ENCODE data around the gene MBNL1. TPM values are rescaled to one million over a fixed set of nuclear protein-coding genes. Genes with fewer than 3 reads are reported as not detected.

MBNL1 gene
- total RNA-seq, 1 donor from 2014 or later, result 172 TPM

DNA sequence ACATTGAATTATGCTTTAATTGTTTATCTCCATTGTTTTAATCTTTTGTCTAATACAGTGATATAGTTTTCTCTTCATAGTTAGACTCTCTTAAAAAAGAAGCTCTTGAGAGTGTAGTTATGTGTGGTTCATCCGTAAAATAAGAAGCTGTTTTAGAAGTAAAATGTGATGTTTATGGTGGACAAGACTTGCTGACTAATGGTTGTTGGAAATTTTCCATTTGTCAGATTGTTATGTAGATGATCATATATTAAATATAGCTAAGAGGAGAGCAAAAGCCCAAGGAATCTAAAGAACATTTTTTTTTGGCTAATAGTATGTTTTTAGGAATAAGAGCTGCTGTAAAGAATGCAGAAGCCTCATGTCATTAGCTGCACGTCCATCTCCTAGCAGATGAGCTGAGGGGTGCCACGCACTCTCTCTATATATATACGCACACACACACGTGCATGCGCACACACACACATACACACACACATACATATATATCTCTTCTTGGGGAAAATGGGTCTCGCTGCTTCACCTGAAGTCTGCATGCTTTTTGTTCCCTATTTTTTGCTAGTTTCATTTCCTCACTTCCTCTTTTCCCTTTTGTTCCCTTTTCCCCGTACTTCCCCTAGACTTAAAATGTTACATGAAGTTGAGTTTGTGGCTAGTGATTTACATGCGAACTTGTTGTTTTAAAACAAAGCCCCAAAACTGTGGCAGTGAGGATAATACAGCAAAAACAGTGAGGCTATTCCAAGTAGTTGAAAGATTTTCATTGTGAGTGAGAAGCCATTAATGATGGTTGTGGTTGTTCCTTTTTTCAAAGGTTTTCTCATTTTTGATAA is 107.8 kb downstream of the MBNL1 start:
- DNase-seq, result no peak
- Histone ChIP-seq H3K27me3 (ENCODE audit: low read depth) (no peaks in the 10 kb centered on the region), H3K9me3 (replicated peaks) (no peaks in the 10 kb centered on the region), H3K36me3 (no peaks in the 10 kb centered on the region), H3K27ac (replicated peaks) (peak overlapping the region; percentile 62), H3K4me3 (no peak overlapping the region), H3K4me1 (peaks cover 89% of the 10 kb centered on the region)
- intact Hi-C loops (cut with micrococcal nuclease), result no loop called here
- TF ChIP-seq, protein P1, sequence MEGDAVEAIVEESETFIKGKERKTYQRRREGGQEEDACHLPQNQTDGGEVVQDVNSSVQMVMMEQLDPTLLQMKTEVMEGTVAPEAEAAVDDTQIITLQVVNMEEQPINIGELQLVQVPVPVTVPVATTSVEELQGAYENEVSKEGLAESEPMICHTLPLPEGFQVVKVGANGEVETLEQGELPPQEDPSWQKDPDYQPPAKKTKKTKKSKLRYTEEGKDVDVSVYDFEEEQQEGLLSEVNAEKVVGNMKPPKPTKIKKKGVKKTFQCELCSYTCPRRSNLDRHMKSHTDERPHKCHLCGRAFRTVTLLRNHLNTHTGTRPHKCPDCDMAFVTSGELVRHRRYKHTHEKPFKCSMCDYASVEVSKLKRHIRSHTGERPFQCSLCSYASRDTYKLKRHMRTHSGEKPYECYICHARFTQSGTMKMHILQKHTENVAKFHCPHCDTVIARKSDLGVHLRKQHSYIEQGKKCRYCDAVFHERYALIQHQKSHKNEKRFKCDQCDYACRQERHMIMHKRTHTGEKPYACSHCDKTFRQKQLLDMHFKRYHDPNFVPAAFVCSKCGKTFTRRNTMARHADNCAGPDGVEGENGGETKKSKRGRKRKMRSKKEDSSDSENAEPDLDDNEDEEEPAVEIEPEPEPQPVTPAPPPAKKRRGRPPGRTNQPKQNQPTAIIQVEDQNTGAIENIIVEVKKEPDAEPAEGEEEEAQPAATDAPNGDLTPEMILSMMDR (IDR thresholded peaks at IDR 0.05; ENCODE audit: borderline replicate concordance), result no peak

DNA sequence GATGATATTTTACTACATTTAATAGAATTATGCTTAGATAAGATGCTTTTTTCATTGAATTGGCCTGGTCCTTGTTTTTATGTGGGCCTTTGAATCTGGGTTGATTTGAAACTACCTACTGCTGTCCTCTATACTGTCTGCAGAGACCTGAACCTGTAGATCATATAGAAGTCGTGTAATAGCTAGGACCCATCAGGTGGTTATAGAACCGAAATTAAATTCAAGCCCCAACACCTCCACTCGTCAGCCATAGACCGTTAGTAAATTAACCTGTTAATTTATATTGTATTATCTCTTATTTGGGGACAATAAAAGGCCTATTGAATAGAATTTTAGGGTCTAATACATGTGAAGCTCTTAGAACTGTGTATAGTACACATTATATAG is 108.4 kb downstream of the MBNL1 start:
- Histone ChIP-seq H3K27ac (replicated peaks) (peak overlapping the region; percentile 62), H3K4me3 (no peak overlapping the region), H3K9me3 (replicated peaks) (no peaks in the 10 kb centered on the region), H3K4me1 (peaks cover 95% of the 10 kb centered on the region), H3K36me3 (no peaks in the 10 kb centered on the region), H3K27me3 (ENCODE audit: low read depth) (no peaks in the 10 kb centered on the region)
- no peak for DNase-seq
- intact Hi-C loops (cut with micrococcal nuclease), result no loop called here
- TF ChIP-seq, protein P1 (IDR thresholded peaks at IDR 0.05; ENCODE audit: borderline replicate concordance), result no peak

DNA sequence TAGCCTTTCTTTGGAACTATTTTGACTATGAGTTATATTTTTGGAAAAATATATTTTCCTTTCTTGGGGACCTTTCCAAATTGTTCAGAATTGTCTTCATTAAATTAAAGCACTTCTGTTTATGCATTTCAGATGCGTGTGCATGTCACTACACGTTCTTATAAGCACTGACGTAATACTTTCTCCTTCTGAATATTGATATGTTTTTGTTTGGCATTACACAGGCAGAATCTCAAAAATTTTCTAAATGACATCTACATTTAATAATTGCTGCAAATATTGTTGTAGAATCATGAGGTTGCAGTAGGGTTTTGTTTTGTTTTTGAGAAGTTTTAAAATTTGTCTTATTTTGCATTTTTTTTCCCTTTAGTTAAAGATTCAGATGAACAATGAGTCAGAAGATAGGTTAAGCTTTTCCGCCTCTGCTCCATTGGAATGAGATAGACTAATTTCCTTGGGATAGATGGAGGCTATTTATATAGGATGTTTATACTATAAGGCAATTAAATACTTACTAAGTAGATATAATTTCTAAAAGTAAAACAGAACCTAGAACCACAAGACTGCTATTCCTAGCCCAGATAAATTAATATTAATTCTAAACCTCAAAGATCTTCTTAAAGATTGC is 110.8 kb downstream of the MBNL1 start:
- TF ChIP-seq, protein P1 (IDR thresholded peaks at IDR 0.05; ENCODE audit: borderline replicate concordance), result no peak

DNA sequence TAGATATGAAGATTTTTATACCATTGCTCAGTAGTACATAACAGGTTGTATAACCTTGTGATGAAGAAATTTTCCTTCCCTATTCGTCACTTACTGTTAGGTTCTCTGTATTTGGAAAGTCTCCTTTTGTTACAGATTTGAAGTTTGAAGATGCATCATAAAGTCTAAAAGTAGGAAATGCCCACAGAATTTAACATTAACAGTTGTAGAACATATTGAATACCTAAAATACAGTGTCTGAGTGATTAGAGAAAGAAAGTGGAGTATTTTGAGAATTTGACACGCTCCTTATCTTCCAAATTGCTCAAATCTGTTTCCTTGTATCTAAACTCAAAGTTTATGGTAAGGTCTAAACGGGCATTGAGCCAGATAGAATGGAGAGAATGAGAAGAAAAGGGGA is 111.3 kb downstream of the MBNL1 start:
- TF ChIP-seq, protein P1 (IDR thresholded peaks at IDR 0.05; ENCODE audit: borderline replicate concordance), result no peak
- H3K4me1 ChIP-seq, result peaks cover 96% of the 10 kb centered on the region
- no peak overlapping the region for H3K4me3 ChIP-seq
- intact Hi-C loops (cut with micrococcal nuclease), result loop anchor here (10.0 kb wide), 1 partner anchor 105 kb away; no protein-coding TSS in a partner anchor
- H3K27ac ChIP-seq (replicated peaks), result peak overlapping the region; percentile 77
- no peaks in the 10 kb centered on the region for H3K27me3 ChIP-seq (ENCODE audit: low read depth)
- H3K36me3 ChIP-seq, result no peaks in the 10 kb centered on the region
- no peak for DNase-seq
- no peaks in the 10 kb centered on the region for H3K9me3 ChIP-seq (replicated peaks)

More for the DNA sequence above, 110.8 kb downstream of the MBNL1 start:
- Histone ChIP-seq H3K36me3 (no peaks in the 10 kb centered on the region), H3K27ac (replicated peaks) (peak overlapping the region; percentile 77), H3K4me1 (peaks cover 96% of the 10 kb centered on the region), H3K27me3 (ENCODE audit: low read depth) (no peaks in the 10 kb centered on the region), H3K4me3 (no peak overlapping the region), H3K9me3 (replicated peaks) (no peaks in the 10 kb centered on the region)
- intact Hi-C loops (cut with micrococcal nuclease), result loop anchor here (10.0 kb wide), 1 partner anchor 105 kb away; no protein-coding TSS in a partner anchor
- DNase-seq, result no peak

DNA sequence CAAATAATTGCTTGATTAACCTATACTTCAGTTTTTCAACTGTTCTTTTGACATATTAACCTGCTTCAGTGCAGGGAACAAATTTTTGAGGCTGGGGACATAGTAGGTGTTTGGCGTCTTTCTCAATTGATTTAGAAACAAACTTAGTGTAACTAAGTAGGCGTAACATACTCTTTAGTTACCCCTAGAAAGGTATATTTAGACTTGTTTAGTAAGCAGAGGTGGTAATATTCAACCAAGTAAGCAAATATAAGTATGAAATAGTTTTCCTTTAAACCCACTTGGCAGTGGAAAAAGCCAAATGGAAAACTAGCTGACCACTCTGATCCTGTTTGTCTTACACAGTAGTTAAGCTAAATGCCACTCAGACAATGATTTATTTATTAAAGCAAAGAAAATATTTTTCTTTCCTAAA is 113.2 kb downstream of the MBNL1 start:
- no peaks in the 10 kb centered on the region for H3K27me3 ChIP-seq (ENCODE audit: low read depth)
- DNase-seq, result no peak

More for the DNA sequence above, 113.2 kb downstream of the MBNL1 start:
- Histone ChIP-seq H3K4me3 (peak overlapping the region; percentile 53), H3K36me3 (no peaks in the 10 kb centered on the region), H3K9me3 (replicated peaks) (no peaks in the 10 kb centered on the region), H3K4me1 (peaks cover 96% of the 10 kb centered on the region), H3K27ac (replicated peaks) (peak overlapping the region; percentile 77)
- TF ChIP-seq, protein P1 (IDR thresholded peaks at IDR 0.05; ENCODE audit: borderline replicate concordance), result no peak
- intact Hi-C loops (cut with micrococcal nuclease), result loop anchor here (10.0 kb wide), 1 partner anchor 107 kb away; no protein-coding TSS in a partner anchor
